HepG2 (cell line): ENCODE data around the gene NPPB.
"Not testable (repeated sequence)": the region's sequence is repeated elsewhere in the genome, so short reads cannot be mapped to it uniquely, and the experiment has no call there.

ENCODE experiments used
- CBX5 ChIP-seq: sonication (generic); formaldehyde crosslinking; IDR thresholded peaks from 2 replicates; pipeline ENCODE4 v1.4.0; 2020; ENCODE audit warnings: missing genetic modification reagents, borderline replicate concordance
- NFYB ChIP-seq: sonication (generic); formaldehyde crosslinking; IDR thresholded peaks from 2 replicates; pipeline ENCODE4 v1.4.0; 2020; ENCODE audit warnings: missing genetic modification reagents
- NR2F1 ChIP-seq, 2 experiments: fragments of 450-650 bp in 1 of 2; formaldehyde crosslinking in 1 of 2; IDR thresholded peaks; 2 replicates each; pipeline versions ENCODE4 v1.5.0 to v1.6.1; 2016 to 2020; ENCODE audit warnings: mild to moderate bottlenecking in 1 of 2, missing compliant biosample characterization in 1 of 2, missing genetic modification reagents in 1 of 2, moderate library complexity in 1 of 2
- ZNF354B ChIP-seq: sonication (generic); formaldehyde crosslinking; IDR thresholded peaks from 2 replicates; pipeline ENCODE4 v1.8.0; 2022; ENCODE audit warnings: mild to moderate bottlenecking, missing genetic modification reagents
- TF ChIP-seq, protein P1 (sequence below): IDR thresholded peaks from 2 replicates; pipeline ENCODE4 v1.6.1; 2012; ENCODE audit warnings: low read depth, low read length, improper control_type of control experiment
- TF ChIP-seq, protein P2 (sequence below): IDR thresholded peaks from 2 replicates; pipeline ENCODE4 v1.6.1; 2016; ENCODE audit warnings: low read depth, control low read depth
- TF ChIP-seq, protein P3 (sequence below): sonication (generic); formaldehyde crosslinking; IDR thresholded peaks from 2 replicates; pipeline ENCODE4 v1.5.0; 2020; ENCODE audit warnings: mild to moderate bottlenecking, missing genetic modification reagents, moderate library complexity

DNA sequence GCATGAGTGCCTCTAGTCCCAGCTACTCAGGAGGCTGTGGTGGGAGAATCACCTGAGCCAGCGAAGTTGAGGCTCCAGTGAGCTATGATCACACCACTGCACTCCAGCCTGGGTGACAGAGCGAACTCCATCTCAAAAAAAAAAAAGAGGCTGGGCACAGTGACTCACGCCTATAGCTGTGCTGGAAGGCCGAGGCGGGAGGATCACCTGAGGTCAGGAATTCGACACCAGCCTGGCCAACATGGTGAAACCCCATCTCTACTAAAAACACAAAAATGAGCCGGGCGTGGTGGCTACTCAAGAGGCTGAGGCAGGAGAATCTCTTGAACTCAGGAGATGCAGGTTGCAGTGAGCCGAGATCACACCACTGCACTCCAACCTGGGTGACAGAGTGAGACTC lies 42.7 kb upstream of the NPPB start:
- TF ChIP-seq, protein P1, sequence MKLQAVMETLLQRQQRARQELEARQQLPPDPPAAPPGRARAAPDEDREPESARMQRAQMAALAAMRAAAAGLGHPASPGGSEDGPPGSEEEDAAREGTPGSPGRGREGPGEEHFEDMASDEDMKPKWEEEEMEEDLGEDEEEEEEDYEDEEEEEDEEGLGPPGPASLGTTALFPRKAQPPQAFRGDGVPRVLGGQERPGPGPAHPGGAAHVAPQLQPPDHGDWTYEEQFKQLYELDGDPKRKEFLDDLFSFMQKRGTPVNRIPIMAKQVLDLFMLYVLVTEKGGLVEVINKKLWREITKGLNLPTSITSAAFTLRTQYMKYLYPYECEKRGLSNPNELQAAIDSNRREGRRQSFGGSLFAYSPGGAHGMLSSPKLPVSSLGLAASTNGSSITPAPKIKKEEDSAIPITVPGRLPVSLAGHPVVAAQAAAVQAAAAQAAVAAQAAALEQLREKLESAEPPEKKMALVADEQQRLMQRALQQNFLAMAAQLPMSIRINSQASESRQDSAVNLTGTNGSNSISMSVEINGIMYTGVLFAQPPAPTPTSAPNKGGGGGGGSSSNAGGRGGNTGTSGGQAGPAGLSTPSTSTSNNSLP: not testable (repeated sequence)
- TF ChIP-seq, protein P2, sequence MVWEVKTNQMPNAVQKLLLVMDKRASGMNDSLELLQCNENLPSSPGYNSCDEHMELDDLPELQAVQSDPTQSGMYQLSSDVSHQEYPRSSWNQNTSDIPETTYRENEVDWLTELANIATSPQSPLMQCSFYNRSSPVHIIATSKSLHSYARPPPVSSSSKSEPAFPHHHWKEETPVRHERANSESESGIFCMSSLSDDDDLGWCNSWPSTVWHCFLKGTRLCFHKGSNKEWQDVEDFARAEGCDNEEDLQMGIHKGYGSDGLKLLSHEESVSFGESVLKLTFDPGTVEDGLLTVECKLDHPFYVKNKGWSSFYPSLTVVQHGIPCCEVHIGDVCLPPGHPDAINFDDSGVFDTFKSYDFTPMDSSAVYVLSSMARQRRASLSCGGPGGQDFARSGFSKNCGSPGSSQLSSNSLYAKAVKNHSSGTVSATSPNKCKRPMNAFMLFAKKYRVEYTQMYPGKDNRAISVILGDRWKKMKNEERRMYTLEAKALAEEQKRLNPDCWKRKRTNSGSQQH: not testable (repeated sequence)
- TF ChIP-seq, protein P3, sequence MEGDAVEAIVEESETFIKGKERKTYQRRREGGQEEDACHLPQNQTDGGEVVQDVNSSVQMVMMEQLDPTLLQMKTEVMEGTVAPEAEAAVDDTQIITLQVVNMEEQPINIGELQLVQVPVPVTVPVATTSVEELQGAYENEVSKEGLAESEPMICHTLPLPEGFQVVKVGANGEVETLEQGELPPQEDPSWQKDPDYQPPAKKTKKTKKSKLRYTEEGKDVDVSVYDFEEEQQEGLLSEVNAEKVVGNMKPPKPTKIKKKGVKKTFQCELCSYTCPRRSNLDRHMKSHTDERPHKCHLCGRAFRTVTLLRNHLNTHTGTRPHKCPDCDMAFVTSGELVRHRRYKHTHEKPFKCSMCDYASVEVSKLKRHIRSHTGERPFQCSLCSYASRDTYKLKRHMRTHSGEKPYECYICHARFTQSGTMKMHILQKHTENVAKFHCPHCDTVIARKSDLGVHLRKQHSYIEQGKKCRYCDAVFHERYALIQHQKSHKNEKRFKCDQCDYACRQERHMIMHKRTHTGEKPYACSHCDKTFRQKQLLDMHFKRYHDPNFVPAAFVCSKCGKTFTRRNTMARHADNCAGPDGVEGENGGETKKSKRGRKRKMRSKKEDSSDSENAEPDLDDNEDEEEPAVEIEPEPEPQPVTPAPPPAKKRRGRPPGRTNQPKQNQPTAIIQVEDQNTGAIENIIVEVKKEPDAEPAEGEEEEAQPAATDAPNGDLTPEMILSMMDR (CRISPR knock-in tag): not testable (repeated sequence)
- not testable (repeated sequence) for TF ChIP-seq CBX5 (CRISPR knock-in tag); ZNF354B (CRISPR knock-in tag); NFYB (CRISPR knock-in tag); NR2F1 (CRISPR knock-in tag; IDR thresholded peaks at IDR 0.05)
